ENCODE results near the gene TIGD2.

TIGD2 gene

DNA sequence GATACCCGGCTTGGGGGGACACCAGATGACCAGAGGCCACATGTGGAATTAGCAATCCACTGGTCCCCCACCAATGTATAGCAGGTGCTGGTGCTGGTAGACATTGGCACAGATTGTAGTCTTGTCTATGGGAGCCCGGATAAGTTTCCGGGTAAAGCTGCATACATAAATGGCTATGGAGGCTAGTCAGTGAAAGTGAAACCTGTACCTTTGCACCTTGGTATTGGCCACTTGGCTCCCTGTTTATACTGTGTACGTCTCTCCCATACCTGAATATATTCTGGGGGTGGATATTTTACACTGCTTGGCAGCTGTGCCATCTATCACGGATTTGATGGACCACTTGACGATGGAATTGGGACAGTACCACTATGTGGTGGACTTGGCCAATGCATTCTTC, 5.6 kb upstream of the TIGD2 start:
- no peak for TF ChIP-seq ZNF70 (CRISPR knock-in tag; IDR thresholded peaks at IDR 0.05)
- no peak for TF ChIP-seq TCF4 (CRISPR knock-in tag; IDR thresholded peaks at IDR 0.05; ENCODE audit: borderline replicate concordance)
- no peak for TF ChIP-seq ISL1 (CRISPR knock-in tag; IDR thresholded peaks at IDR 0.05)
- no peak for TF ChIP-seq TOX (CRISPR knock-in tag; IDR thresholded peaks at IDR 0.05; ENCODE audit: borderline replicate concordance)
- no peak for TF ChIP-seq ZFP30 (CRISPR knock-in tag; IDR thresholded peaks at IDR 0.05)
- no peak for TF ChIP-seq CREB5 (CRISPR knock-in tag; IDR thresholded peaks at IDR 0.05; ENCODE audit: low read depth)
- no peak for TF ChIP-seq CSDC2 (CRISPR knock-in tag; IDR thresholded peaks at IDR 0.05)
- no peak for ATAC-seq

DNA sequence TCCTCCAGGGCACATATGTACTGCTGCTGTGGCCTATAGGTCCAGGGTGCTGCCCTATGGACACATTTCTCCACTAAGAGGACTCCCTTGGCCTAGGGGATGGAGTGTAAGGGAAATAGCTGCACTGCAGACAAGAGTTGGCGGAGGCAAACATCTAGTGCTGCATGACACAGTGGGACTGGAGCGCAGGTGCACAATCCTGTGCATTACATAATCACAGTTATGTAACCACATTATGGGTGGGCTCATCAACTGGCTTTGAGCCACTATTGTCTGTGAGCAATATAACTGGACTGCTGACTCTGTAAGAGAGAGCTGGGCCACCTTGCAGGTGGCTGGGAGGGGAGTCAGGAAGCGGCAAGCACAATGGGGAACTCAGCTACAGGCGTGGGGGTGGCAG, 3.2 kb upstream of the TIGD2 start:
- no peak for ATAC-seq
- TF ChIP-seq ZFP3 (CRISPR knock-in tag; IDR thresholded peaks at IDR 0.05), result no peak
- no peak for TF ChIP-seq CSDC2 (CRISPR knock-in tag; IDR thresholded peaks at IDR 0.05)
- TF ChIP-seq ZNF8 (CRISPR knock-in tag; IDR thresholded peaks at IDR 0.05), result no peak
- TF ChIP-seq PPARA (CRISPR knock-in tag; IDR thresholded peaks at IDR 0.05; ENCODE audit: borderline replicate concordance), result no peak
- TF ChIP-seq, protein P1, sequence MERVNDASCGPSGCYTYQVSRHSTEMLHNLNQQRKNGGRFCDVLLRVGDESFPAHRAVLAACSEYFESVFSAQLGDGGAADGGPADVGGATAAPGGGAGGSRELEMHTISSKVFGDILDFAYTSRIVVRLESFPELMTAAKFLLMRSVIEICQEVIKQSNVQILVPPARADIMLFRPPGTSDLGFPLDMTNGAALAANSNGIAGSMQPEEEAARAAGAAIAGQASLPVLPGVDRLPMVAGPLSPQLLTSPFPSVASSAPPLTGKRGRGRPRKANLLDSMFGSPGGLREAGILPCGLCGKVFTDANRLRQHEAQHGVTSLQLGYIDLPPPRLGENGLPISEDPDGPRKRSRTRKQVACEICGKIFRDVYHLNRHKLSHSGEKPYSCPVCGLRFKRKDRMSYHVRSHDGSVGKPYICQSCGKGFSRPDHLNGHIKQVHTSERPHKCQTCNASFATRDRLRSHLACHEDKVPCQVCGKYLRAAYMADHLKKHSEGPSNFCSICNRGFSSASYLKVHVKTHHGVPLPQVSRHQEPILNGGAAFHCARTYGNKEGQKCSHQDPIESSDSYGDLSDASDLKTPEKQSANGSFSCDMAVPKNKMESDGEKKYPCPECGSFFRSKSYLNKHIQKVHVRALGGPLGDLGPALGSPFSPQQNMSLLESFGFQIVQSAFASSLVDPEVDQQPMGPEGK (CRISPR knock-in tag; IDR thresholded peaks at IDR 0.05; ENCODE audit: borderline replicate concordance), result no peak
- TF ChIP-seq SNAI2 (CRISPR knock-in tag; IDR thresholded peaks at IDR 0.05), result no peak
- no peak for TF ChIP-seq BACH2 (CRISPR knock-in tag; IDR thresholded peaks at IDR 0.05; ENCODE audit: borderline replicate concordance)
- TF ChIP-seq ZNF70 (CRISPR knock-in tag; IDR thresholded peaks at IDR 0.05), result no peak
- TF ChIP-seq RARB (CRISPR knock-in tag; IDR thresholded peaks at IDR 0.05), result no peak
- TF ChIP-seq ESRRG (CRISPR knock-in tag; IDR thresholded peaks at IDR 0.05), result no peak
- no peak for TF ChIP-seq ZC3H10 (CRISPR knock-in tag; IDR thresholded peaks at IDR 0.05)
- TF ChIP-seq ISL1 (CRISPR knock-in tag; IDR thresholded peaks at IDR 0.05), result no peak
- no peak for TF ChIP-seq CREB5 (CRISPR knock-in tag; IDR thresholded peaks at IDR 0.05; ENCODE audit: low read depth)
- no peak for TF ChIP-seq TCF4 (CRISPR knock-in tag; IDR thresholded peaks at IDR 0.05; ENCODE audit: borderline replicate concordance)

GRCh38 chr4:89109841-89110540, 1.3 kb upstream of the TIGD2 start:
- TF ChIP-seq, protein P1 (CRISPR knock-in tag; IDR thresholded peaks at IDR 0.05; ENCODE audit: borderline replicate concordance), result no peak
- no peak for TF ChIP-seq ARNTL (CRISPR knock-in tag; IDR thresholded peaks at IDR 0.05; ENCODE audit: borderline replicate concordance, low read depth)
- TF ChIP-seq ZNF565 (CRISPR knock-in tag; conservative IDR thresholded peaks at IDR 0.05; ENCODE audit: low read depth), result no peak
- no peak for TF ChIP-seq ZC3H10 (CRISPR knock-in tag; IDR thresholded peaks at IDR 0.05)
- no peak for TF ChIP-seq CSDC2 (CRISPR knock-in tag; IDR thresholded peaks at IDR 0.05)
- TF ChIP-seq CSRNP3 (CRISPR knock-in tag; IDR thresholded peaks at IDR 0.05), result no peak
- no peak for TF ChIP-seq ESRRG (CRISPR knock-in tag; IDR thresholded peaks at IDR 0.05)
- no peak for TF ChIP-seq ZFP30 (CRISPR knock-in tag; IDR thresholded peaks at IDR 0.05)
- TF ChIP-seq ZNF70 (CRISPR knock-in tag; IDR thresholded peaks at IDR 0.05), result no peak
- ATAC-seq, result no peak

GRCh38 chr4:89110541-89110985, 770 bp upstream of the TIGD2 start:
- no peak for ATAC-seq
- TF ChIP-seq, protein P1 (CRISPR knock-in tag; IDR thresholded peaks at IDR 0.05; ENCODE audit: borderline replicate concordance), result no peak
- TF ChIP-seq CREB5 (CRISPR knock-in tag; IDR thresholded peaks at IDR 0.05; ENCODE audit: low read depth) (no peak), SNAI2 (CRISPR knock-in tag; IDR thresholded peaks at IDR 0.05) (no peak), ZNF70 (CRISPR knock-in tag; IDR thresholded peaks at IDR 0.05) (no peak), ZFP3 (CRISPR knock-in tag; IDR thresholded peaks at IDR 0.05) (no peak), TOX (CRISPR knock-in tag; IDR thresholded peaks at IDR 0.05; ENCODE audit: borderline replicate concordance) (no peak), RARB (CRISPR knock-in tag; IDR thresholded peaks at IDR 0.05) (no peak), ZNF565 (CRISPR knock-in tag; conservative IDR thresholded peaks at IDR 0.05; ENCODE audit: low read depth) (no peak), ZC3H10 (CRISPR knock-in tag; IDR thresholded peaks at IDR 0.05) (no peak)
- TF ChIP-seq, protein P2, sequence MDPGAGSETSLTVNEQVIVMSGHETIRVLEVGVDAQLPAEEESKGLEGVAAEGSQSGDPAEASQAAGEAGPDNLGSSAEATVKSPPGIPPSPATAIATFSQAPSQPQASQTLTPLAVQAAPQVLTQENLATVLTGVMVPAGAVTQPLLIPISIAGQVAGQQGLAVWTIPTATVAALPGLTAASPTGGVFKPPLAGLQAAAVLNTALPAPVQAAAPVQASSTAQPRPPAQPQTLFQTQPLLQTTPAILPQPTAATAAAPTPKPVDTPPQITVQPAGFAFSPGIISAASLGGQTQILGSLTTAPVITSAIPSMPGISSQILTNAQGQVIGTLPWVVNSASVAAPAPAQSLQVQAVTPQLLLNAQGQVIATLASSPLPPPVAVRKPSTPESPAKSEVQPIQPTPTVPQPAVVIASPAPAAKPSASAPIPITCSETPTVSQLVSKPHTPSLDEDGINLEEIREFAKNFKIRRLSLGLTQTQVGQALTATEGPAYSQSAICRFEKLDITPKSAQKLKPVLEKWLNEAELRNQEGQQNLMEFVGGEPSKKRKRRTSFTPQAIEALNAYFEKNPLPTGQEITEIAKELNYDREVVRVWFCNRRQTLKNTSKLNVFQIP (CRISPR knock-in tag; IDR thresholded peaks at IDR 0.05; ENCODE audit: borderline replicate concordance, low read depth), result no peak

Measured in SK-N-SH treated with all-trans-retinoic acid at 6 μM for 48 hours (cell line).